Non-pigmented ciliary epithelial cell (primary cell): ENCODE data around the gene IVD.
"Not testable (repeated sequence)": the region's sequence is repeated elsewhere in the genome, so short reads cannot be mapped to it uniquely, and the experiment has no call there.

Experiments used
- DNase-seq: peaks from one replicate; pipeline ENCODE4 v3.0.0-alpha.2; 2010; ENCODE audit warnings: low read depth

Gene IVD

DNA sequence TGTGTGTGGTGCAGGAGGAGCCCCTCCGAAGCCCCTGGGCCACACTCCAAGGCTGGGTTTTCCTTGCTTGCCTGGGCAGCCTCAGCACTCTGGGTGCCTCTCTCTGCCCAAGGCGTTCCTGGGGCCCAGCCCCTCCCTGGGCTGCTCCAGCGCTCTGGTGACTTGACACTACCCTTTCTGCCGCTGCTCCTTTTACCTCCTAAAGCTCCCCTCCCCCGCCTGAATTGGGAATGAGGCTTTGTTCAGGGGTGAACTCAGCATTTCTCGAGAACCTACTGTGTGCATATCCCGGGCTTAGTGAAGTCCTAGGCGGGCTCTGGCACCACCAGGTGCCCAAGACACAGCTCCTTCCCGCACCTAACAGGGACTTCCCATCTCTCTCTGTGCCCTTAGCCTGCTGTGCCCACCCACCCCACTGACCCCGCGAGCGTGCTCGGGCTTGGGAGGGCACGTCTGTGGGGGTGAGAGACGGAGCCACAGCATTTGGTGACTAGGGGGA lies 33.9 kb downstream of the IVD start:
- DNase-seq: no peak

DNA sequence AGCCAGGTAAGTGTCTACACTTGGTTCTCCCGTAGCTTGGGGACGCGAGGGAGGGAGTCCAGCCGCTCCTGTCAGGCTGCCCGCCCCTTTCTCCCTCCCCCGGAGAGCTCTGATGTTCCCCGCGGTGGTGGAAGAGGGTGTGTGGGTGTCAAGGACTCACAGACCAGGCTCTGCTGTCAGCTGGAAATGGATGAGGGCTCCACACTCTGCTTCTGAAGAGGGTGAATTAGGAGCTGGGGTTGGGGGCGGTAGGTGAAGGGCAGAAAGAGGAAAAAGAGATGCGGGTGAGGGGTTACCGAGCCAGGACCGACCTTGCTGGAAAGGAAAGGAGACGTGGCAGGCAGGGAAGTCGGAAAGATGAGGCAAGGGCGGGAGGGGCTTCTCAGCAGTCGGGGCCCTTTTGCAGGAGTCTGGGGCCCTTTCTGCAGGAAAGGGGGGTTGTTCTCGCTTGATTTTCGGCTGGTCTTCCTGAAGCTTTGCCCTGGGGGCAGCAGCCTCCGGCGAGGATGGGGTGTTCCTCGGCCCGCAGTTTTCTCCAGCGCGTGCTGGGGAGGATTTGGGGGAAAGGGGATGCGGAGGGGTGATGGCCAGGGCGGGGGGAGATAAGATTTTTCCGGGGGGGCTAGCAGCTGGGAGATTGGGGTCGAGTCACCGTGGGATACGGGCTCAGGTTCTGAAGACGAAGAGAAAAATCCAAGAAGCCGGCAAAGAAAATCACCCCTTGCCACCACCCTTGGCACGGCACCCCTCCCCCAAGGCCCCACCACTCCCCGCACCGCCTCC lies 34.6 kb downstream of the IVD start:
- DNase-seq: no peak

DNA sequence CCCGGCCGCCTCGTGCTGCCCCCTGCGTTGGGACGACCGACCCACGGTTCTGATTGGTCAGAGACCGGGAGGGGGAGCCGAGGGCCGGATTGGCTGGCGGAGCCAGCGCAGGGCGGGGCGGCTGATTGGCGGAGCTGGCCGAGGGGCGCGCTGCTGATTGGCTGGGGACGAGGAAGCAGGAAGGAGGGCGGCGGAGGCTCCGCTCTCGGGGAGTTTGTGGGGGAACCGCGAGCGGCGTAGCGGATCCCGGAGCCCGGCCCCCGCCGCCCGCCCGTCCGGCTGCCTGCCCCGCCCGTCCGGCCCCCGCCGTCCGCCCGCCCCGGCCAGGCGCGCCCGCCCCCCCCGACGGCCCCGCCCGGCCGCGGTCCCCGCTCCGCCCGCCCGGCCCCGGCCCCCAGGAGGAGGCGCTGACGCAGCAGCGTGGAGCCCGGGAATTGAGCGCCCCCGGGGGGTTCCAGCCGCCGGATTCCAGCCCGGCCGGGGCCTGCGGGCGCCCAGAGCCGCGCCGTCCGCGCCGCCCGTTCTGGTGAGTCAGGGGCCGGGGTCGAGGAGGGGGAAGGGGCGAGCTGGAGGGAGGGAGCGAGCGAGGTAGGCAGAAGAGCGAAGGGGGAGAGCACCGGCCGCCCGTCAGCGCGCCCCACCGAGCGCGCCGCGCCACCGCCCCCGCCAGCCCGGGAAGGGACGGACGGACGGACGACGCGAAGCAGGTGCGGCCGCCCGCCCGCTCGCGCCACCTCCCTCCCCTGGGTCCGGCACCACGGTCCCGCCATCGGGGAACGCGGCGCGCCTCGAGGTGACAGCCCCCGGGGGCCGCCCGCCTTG lies 35.4 kb downstream of the IVD start, which contains the start of gene BAHD1:
Gene BAHD1 (plus strand): TSS at position 211 of the 822 bp plus-strand sequence. CDS start 17,512 bp downstream, outside the sequence.
- DNase-seq: peak; percentile 60

DNA sequence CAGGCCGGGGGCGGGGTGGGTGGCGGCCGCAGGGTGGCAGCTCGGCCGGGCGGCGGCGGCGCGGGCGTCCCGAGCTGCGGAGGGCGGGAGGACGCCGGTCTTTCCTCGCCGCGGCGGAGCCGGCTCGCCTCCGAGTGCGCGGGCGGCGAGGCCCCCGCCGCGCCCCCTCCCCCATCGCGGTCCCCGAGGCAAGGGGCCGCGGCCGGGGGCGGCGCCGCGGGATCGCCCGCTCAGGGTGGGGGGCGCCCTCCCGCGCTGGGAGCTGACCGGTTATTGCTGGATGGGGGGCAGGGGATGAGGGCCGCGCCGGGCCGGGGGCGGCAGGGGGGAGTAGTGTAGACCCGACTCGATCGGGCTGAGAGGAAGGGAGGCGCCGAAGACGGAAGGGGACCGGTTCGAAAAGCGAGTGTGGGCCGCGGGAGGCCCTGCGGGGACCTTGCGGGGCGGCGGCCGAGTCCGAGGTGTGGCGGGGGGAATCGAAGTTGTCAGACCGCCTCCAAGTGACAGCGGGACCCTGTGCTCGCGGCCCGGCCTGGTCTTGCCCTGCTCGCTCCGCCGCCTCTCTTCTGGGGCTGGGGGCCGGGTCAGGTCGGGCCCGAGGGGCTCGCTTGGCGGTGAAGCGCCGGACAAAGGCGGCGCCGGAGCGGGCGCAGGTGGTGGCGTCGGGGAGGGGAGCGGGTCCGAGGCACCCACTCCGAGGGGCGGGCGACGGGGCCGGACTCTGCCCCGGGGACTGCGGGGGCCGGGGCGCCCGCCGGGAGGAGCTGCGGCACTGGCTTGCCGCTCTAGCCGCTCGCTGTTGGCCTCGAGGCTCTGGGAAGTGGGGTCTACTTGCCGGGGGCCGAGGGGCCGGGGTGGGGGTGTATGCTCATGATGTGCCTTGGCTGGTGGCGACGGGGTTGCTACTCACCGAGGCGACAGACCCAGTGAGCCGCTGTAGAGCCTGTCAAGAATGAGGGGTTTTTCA lies 36.3 kb downstream of the IVD start:
- DNase-seq: no peak

DNA sequence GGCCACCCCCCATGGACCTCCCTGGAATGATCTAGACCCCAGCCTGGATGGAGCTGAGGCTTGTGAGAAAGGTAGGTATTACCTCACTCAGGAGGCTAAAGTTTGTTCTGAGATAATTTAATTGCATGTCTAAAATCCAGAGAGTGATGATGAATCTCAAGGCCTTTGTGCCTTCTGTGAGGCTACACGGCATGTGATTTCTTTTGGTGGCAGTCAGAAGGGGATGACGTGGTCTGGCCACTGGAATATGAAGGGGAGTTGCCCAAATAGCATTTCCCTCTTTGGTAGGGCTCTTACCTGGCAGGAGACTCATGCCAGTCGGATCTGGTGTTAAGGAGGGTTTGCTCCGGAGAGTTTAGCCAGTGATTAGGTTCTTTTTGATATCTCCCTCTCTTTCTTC lies 37.7 kb downstream of the IVD start:
- DNase-seq: no peak

DNA sequence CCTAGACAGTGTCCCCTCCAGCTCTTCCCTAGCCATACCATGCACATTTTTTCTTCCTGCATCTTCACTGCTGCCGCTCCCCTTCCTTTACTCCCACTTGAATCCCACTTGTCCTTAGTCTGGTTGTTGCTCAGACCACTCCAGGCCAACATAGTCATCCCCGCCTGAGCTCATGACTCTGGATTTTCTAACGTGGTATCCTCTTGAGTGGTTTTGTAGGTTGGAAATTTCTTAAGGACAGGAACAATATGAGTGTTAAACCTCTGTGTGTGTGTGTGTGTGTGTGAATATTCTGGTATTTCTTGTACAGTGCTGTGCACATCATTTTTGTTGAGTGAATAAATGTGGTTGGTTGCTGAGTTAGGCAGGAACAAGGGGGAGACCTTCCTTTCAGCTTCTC lies 38.3 kb downstream of the IVD start:
- no peak for DNase-seq

DNA sequence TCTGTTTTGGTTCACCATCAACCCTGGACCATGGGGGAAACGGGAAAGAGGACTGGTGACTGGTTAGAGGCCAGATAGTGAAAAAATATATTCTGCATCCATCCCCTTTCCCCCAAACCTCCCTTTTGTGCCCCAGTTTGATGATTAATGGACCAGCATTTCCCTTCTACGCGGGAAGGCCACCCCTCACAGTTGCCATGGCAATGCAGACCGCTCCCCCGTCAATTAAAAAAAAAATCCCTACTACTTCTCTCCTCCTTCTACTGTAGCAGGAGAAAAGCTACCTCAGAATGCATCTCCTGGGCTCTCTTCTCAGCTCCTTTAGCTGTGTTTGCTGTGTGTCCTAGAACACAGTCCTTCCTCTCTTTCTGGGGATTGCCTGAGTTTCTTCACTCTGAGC lies 39.1 kb downstream of the IVD start:
- DNase-seq: no peak

DNA sequence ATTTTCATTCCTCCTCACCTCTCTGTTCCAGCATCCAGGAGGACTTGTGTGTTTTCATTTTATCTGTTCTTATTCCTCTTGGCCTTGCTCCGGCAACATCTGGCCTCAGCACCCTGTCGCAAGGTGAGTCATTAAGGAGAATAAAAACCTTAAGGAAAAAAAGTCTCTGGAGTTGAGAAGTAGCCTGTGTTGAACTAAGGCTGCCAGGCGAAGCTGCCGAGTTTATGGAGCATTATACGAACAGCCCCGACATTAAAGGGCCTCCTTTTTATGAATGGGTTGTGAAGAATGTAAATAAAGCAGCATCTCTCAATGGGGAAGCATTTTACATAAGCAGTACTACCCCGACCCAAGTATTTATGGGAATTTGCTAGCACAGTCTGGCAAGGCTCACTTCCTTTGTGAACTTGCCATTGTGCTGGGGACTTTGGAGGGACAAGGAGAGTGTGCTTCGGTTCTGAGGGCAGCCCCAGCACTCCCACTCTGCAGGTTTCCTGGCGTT lies 39.9 kb downstream of the IVD start:
- peak; percentile 23 for DNase-seq

DNA sequence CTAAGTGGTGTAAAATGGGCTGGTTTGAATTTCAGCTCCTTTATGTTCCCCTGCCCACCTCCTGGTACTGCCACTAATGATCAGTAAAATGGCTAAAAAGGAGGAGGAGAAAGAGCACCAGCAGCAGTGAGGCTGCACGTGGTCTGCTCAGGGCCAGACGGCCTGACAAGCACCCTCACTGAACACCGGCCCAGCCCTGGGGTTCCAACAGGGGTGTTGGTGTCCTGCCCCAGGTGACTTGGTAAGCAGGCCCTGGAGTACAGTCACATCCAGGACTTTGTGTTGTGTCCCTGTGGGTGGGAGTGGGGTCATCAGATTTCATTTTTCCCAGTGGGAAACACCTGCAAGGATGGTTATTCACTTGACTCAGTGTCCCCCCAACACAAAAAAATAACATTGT lies 40.5 kb downstream of the IVD start:
- no peak for DNase-seq

DNA sequence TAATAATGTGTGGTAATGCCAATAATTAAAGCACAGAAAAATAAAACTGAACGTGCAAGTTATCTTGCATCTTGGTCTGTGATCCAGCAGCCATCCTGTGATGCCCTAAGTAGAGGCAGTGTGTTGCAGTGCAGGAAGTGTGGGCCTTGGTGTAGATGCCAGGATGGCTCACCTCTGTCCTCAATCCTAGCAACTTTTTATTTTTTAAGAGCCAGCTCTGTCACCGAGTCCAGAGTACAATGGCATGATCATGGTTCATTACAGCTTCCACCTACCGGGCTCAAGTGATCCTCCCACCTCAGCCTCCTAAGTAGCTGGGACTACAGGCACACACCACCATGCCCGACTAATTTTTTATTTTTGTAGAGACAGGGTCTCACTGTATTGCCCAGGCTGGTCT lies 42.8 kb downstream of the IVD start:
- no peak for DNase-seq

DNA sequence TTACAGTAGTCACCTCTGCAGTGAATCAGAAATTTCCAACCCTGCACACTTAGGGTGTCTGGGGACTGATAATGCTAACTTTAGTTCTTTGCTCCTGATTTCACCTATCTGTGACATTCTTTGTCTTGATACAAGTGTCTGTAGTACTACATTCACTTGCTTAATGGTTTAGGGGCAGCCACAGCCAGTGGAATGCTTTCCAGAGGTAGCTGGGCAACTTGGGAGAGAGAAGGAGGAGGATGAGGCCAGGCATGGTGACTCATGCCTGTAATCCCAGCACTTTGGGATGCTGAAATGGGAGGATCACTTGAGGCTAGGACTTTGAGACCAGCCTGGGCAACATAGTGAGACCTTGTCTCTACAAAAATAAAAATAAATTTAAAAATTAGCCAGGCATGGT lies 43.7 kb downstream of the IVD start:
- DNase-seq: no peak

DNA sequence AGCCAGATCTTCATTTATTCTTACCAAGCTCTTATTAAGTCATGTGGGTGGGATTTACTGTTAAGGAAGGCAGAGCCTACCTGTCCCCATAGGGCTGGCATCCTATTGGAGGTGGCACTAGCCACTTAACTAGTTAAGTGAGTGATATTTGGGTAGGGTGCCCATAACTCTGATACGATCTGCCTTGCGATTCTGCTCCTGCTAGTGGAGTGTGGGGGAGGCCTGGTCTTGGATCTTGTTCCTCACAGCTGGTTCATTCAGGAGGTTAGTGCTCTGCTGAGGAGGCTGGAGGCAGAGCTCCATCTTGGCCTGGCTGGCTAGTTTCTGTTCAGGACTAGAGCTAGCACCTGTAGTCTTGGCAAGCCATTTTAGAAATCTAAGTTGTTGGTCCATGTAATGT lies 44.5 kb downstream of the IVD start:
- no peak for DNase-seq

DNA sequence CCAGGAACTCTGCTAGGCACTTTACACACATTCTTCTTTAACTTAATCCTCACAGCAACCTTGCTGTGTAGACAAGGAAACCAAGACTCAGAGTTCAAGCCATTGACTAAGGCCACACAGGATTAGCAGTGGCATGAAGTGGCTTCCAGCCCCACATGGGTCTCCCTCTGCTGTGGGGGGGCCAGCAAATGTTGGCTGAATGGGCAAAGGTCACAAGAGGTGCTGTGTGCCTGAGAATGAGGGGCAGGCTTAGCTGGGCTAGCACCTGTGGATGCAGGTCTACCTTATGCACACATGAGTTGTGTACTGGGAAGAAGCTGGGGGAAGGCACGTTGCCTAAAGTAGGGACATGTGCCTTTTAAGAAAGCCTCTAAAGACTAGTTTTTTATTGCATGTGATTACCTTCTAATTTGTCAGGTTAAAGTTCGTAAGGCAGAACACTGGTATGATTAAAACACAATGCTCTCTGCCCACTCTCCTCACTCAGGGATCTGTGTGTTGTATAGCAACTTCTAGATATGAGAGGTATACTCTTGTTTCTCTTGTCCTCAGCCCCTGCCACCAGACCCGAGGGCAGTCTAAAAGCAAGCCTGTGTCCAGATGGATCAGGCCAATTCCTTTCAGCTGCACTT lies 46.0 kb downstream of the IVD start:
- DNase-seq: no peak

DNA sequence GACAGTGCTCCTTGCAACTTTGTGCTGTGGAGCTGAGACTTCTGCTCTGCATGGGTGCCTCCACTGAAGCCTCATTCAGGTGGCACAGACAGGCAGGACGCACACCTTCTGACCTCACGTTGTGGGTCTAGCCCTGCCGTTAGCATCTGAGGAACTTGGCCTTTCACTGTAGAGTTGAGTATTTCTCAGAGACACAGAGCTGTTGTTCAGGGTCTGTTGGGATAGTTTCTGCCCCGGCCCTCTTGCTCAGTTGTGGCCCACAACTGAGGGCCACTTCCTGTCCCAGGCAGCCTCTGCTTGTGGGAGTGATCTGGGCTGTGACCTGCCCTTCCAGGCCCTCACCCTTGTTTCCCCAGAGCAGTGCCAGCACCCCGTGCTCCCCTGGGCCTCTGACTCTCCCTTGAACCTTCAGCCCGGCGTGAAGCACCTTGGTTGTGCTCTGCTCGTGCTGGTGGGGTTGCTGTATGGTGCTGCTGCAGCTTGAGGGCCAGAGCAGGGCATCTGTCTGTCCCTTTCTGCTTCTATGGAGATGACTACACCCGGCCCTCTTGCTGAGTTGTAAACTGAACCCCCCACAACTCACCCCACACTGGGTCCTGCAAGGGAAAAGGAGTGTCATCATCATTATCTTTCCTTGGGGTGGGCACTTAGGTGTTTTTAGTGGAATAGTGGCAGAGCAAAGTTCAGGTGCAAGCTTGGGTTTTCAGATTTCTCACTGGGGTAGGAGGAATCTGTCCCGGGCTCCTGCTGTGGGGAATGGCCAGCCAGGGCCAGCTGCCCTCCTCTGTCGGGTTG lies 46.9 kb downstream of the IVD start:
- DNase-seq: no peak

DNA sequence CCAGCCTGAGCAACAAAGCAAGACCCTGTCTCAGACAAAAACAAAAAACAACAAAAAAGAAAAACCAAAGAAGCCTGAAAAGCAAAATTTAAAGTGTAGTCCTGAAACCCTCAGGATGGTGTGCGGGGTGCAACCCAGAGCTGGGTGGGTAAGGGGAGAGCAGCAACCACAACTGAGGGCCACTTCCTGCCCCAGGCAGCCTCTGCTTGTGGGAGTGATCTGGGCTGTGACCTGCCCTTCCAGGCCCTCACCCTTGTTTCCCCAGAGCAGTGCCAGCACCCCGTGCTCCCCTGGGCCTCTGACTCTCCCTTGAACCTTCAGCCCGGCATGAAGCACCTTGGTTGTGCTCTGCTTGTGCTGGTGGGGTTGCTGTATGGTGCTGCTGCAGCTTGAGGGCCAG lies 48.3 kb downstream of the IVD start:
- not testable (repeated sequence) for DNase-seq

DNA sequence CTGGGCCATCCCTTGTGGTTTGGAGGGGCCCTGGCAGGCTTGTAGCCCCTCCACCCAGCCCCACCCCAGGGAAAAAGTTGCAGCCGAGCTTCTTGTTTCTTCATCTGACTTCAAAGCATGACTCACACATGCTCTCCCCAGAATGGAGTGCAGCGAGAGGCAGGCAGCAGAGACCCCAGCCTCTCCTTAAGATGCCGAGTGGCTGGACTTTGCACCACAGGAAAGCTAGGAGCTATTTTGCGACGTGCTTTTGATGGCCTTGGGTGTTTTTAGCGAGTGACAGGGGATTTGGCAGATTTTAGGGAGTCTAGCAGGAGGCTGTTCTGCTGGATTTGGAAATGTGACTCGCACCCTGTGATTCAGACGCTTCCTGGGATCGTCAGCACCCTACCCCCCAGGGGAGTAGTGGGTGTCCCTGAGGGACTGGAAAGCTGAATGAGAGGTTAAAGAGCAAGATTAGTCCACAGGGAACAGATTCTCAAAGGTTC lies 49.4 kb downstream of the IVD start:
- DNase-seq: no peak

DNA sequence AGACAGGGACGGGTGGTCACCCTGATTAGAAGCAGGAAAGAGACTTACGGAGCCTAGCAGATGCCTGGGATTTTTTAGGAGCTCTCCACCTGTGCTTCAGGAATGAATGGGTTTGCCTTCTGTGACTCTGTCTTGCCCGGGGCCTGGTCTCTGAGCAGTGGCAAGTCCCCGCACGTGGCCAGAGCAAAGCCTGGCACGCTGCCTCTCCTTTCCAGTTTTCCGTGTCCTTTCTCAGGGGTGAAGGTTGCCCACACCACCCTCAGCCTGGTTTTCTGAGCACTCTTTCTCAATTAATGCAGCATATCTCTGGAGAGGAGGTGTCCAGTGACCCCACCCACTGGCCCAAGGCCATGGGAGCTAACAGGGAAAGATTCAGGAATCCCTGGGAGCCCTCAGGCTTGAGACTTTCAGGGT lies 50.7 kb downstream of the IVD start:
- no peak for DNase-seq

DNA sequence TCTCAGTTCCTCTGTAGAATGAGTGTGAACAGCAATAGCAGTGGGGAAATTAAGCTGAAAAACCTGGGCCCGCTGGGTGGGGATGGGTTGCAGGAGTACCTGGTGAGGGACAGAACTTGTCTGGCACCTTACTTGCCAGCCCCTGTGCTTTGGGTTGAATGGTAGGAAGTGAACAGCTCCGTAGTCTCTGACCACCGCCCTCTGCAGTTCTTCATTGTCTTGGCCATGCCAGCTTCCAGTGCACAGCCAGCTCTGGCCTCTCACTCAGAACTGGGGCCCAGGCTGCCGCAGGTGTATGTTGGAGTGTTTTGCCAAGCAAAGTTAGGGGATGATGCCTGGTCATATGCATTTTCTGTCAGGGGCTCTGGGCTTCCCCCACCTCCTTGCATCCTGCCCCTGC lies 51.1 kb downstream of the IVD start:
- DNase-seq: no peak

DNA sequence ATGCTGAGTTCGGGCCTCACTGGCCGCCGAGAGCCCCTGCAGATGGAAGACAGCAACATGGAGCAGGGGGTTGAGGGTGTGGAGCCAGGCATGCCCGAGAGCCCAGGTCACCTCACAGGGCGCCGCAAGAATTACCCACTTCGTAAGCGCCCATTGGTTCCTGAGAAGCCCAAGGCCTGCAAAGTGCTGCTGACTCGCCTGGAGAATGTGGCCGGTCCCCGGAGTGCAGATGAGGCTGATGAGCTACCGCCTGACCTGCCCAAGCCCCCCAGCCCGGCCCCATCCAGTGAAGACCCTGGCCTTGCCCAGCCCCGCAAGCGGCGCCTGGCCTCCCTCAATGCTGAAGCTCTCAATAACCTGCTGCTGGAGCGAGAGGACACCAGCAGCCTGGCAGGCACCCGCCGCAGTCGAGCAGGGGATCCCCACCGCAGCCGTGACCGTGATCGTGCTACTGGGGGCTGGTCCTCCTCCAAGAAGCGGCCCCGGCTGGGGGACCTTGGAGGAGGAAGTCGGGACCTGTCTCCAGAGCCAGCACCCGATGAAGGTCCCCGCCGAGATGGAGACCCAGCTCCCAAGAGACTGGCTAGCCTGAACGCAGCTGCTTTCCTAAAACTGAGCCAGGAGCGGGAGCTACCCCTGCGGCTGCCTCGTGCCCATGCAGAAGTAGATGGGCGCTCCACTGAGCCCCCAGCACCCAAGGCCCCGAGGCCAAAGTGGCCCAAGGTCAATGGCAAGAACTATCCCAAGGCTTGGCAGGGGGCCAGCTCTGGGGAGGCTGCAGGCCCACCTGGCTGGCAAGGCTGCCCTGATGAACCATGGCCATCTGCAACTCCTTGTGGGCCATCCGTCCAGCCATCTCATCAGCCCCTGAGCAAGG lies 53.1 kb downstream of the IVD start:
- no peak for DNase-seq
